ENCODE results near the gene TANC2.

TANC2 gene

GRCh38 chr17:62965686-62966425, at the start of gene TANC2:
Gene TANC2, plus strand, starts transcription at chr17:62966235. Its CDS starts 43,325 bp downstream, at chr17:63009560.
- Mint-ChIP-seq H3K4me1 (ENCODE audit: low read depth) (peaks cover 24% of the 10 kb centered on the region), H3K4me3 (peak within 1 kb of the TSS; percentile 72), H3K27ac (peak within 1 kb of the TSS; percentile 71), H3K27me3 (ENCODE audit: low read depth) (peaks cover 72% of the 10 kb centered on the region), H3K36me3 (ENCODE audit: low read depth) (no peaks in the 10 kb centered on the region), H3K9me3 (no peaks in the 10 kb centered on the region)

- Mint-ChIP-seq H3K4me1 (ENCODE audit: low read depth) (no peaks in the 10 kb centered on the region), H3K9me3 (no peaks in the 10 kb centered on the region)
Observed at GRCh38 chr17:62916684-62917571, 49.1 kb upstream of the TANC2 start.

GRCh38 chr17:62919388-62919787, 46.6 kb upstream of the TANC2 start:
- Mint-ChIP-seq H3K4me1 (ENCODE audit: low read depth) (no peaks in the 10 kb centered on the region), H3K9me3 (no peaks in the 10 kb centered on the region), H3K36me3 (ENCODE audit: low read depth) (no peaks in the 10 kb centered on the region), H3K27me3 (ENCODE audit: low read depth) (peaks cover 12% of the 10 kb centered on the region), H3K27ac (no peak overlapping the region), H3K4me3 (no peak overlapping the region)

More at GRCh38 chr17:62916684-62917571, 49.1 kb upstream of the TANC2 start:
- Mint-ChIP-seq H3K36me3 (ENCODE audit: low read depth) (no peaks in the 10 kb centered on the region), H3K27me3 (ENCODE audit: low read depth) (peaks cover 15% of the 10 kb centered on the region), H3K27ac (no peak overlapping the region), H3K4me3 (no peak overlapping the region)

- Mint-ChIP-seq H3K27me3 (ENCODE audit: low read depth) (peaks cover 13% of the 10 kb centered on the region), H3K4me3 (no peak overlapping the region), H3K36me3 (ENCODE audit: low read depth) (no peaks in the 10 kb centered on the region), H3K4me1 (ENCODE audit: low read depth) (no peaks in the 10 kb centered on the region), H3K9me3 (no peaks in the 10 kb centered on the region), H3K27ac (no peak overlapping the region)
Observed at GRCh38 chr17:62920300-62920699, 45.7 kb upstream of the TANC2 start.

GRCh38 chr17:62921817-62922216, 44.2 kb upstream of the TANC2 start:
- Mint-ChIP-seq H3K4me1 (ENCODE audit: low read depth) (no peaks in the 10 kb centered on the region), H3K27ac (no peak overlapping the region), H3K36me3 (ENCODE audit: low read depth) (no peaks in the 10 kb centered on the region), H3K4me3 (no peak overlapping the region), H3K9me3 (no peaks in the 10 kb centered on the region), H3K27me3 (ENCODE audit: low read depth) (peaks cover 13% of the 10 kb centered on the region)

- Mint-ChIP-seq H3K9me3 (no peaks in the 10 kb centered on the region), H3K36me3 (ENCODE audit: low read depth) (no peaks in the 10 kb centered on the region), H3K4me1 (ENCODE audit: low read depth) (no peaks in the 10 kb centered on the region), H3K27ac (no peak overlapping the region), H3K27me3 (ENCODE audit: low read depth) (peaks cover 10% of the 10 kb centered on the region), H3K4me3 (no peak overlapping the region)
Observed at GRCh38 chr17:62923258-62924150, 42.5 kb upstream of the TANC2 start.

GRCh38 chr17:62925267-62925836, 40.7 kb upstream of the TANC2 start:
- peaks cover 7% of the 10 kb centered on the region for H3K27me3 Mint-ChIP-seq (ENCODE audit: low read depth)
- H3K27ac Mint-ChIP-seq = no peak overlapping the region
- H3K4me1 Mint-ChIP-seq (ENCODE audit: low read depth) = no peaks in the 10 kb centered on the region

GRCh38 chr17:62927083-62927482, 39.0 kb upstream of the TANC2 start:
- H3K27me3 Mint-ChIP-seq (ENCODE audit: low read depth) = peaks cover 7% of the 10 kb centered on the region
- no peaks in the 10 kb centered on the region for H3K4me1 Mint-ChIP-seq (ENCODE audit: low read depth)
- H3K4me3 Mint-ChIP-seq = no peak overlapping the region
- no peaks in the 10 kb centered on the region for H3K9me3 Mint-ChIP-seq
- H3K36me3 Mint-ChIP-seq (ENCODE audit: low read depth) = no peaks in the 10 kb centered on the region
- no peak overlapping the region for H3K27ac Mint-ChIP-seq

More at GRCh38 chr17:62925267-62925836, 40.7 kb upstream of the TANC2 start:
- Mint-ChIP-seq H3K36me3 (ENCODE audit: low read depth) (no peaks in the 10 kb centered on the region), H3K9me3 (no peaks in the 10 kb centered on the region), H3K4me3 (no peak overlapping the region)

- no peaks in the 10 kb centered on the region for H3K4me1 Mint-ChIP-seq (ENCODE audit: low read depth)
- no peaks in the 10 kb centered on the region for H3K36me3 Mint-ChIP-seq (ENCODE audit: low read depth)
- no peak overlapping the region for H3K27ac Mint-ChIP-seq
- H3K27me3 Mint-ChIP-seq (ENCODE audit: low read depth) = peaks cover 7% of the 10 kb centered on the region
- no peak overlapping the region for H3K4me3 Mint-ChIP-seq
- H3K9me3 Mint-ChIP-seq = no peaks in the 10 kb centered on the region
Observed at GRCh38 chr17:62929320-62929719, 36.7 kb upstream of the TANC2 start.

GRCh38 chr17:62931101-62931500, 34.9 kb upstream of the TANC2 start:
- H3K9me3 Mint-ChIP-seq = no peaks in the 10 kb centered on the region
- H3K36me3 Mint-ChIP-seq (ENCODE audit: low read depth) = no peaks in the 10 kb centered on the region
- peaks cover 5% of the 10 kb centered on the region for H3K27me3 Mint-ChIP-seq (ENCODE audit: low read depth)
- H3K27ac Mint-ChIP-seq = no peak overlapping the region
- H3K4me3 Mint-ChIP-seq = no peak overlapping the region
- H3K4me1 Mint-ChIP-seq (ENCODE audit: low read depth) = no peaks in the 10 kb centered on the region

- Mint-ChIP-seq H3K27ac (no peak overlapping the region), H3K9me3 (no peaks in the 10 kb centered on the region), H3K4me3 (no peak overlapping the region), H3K36me3 (ENCODE audit: low read depth) (no peaks in the 10 kb centered on the region), H3K27me3 (ENCODE audit: low read depth) (peaks cover 13% of the 10 kb centered on the region), H3K4me1 (ENCODE audit: low read depth) (no peaks in the 10 kb centered on the region)
Observed at GRCh38 chr17:62933501-62934385, 32.3 kb upstream of the TANC2 start.

- H3K36me3 Mint-ChIP-seq (ENCODE audit: low read depth) = no peaks in the 10 kb centered on the region
- no peak overlapping the region for H3K4me3 Mint-ChIP-seq
- no peaks in the 10 kb centered on the region for H3K4me1 Mint-ChIP-seq (ENCODE audit: low read depth)
- H3K9me3 Mint-ChIP-seq = peaks cover 5% of the 10 kb centered on the region
- H3K27ac Mint-ChIP-seq = no peak overlapping the region
- peaks cover 21% of the 10 kb centered on the region for H3K27me3 Mint-ChIP-seq (ENCODE audit: low read depth)
Observed at GRCh38 chr17:62935098-62935497, 30.9 kb upstream of the TANC2 start.

GRCh38 chr17:62935523-62935922, 30.5 kb upstream of the TANC2 start:
- Mint-ChIP-seq H3K4me1 (ENCODE audit: low read depth) (no peaks in the 10 kb centered on the region), H3K27me3 (ENCODE audit: low read depth) (peaks cover 21% of the 10 kb centered on the region), H3K9me3 (peaks cover 5% of the 10 kb centered on the region), H3K36me3 (ENCODE audit: low read depth) (no peaks in the 10 kb centered on the region), H3K27ac (no peak overlapping the region), H3K4me3 (no peak overlapping the region)
